ENCODE measurements around the gene PCNX3. TPM values are rescaled to one million over a fixed set of nuclear protein-coding genes. Genes with fewer than 3 reads are reported as not detected.

Gene PCNX3
- total RNA-seq (10 to 100 TPM; 13.9 to 53.8 TPM), polyA plus RNA-seq (10 to 100 TPM; 16.1 to 24.8 TPM)
- long read RNA-seq, donor 1, partial matches to known transcripts, result 6 of 7 reads
- long read RNA-seq, donor 1, other reads (novel, unspliced or antisense), result 0 of 7 reads
- long read RNA-seq, donor 2, result 0 reads
- long read RNA-seq, donor 3, partial matches to known transcripts, result 6 of 6 reads
- long read RNA-seq, donor 3, other reads (novel, unspliced or antisense), result 0 of 6 reads
- long read RNA-seq, donor 4, partial matches to known transcripts, result 7 of 7 reads
- long read RNA-seq, donor 4, other reads (novel, unspliced or antisense), result 0 of 7 reads
- long read RNA-seq, donor 5, partial matches to known transcripts, result 14 of 14 reads
- long read RNA-seq, donor 5, other reads (novel, unspliced or antisense), result 0 of 14 reads

- Histone ChIP-seq H3K4me3 (peak within 1 kb of the TSS; percentile 70), H3K27me3 (ENCODE audit: control insufficient read depth in 3 of 3, insufficient read depth in 3 of 3, low read length in 2 of 3) (no peaks in the 10 kb centered on the region), H3K36me3 (ENCODE audit: control insufficient read depth in 4 of 4, insufficient read depth in 4 of 4, low read length in 4 of 4) (peaks cover 0 to 42% (median 20%) of the 10 kb centered on the region in 4 donors), H3K9me3 (ENCODE audit: control insufficient read depth in 4 of 4, insufficient read depth in 3 of 4, low read length in 3 of 4) (no peaks in the 10 kb centered on the region), H3K27ac (ENCODE audit: low read depth in 1 of 2, low read length in 1 of 2) (peak within 1 kb of the TSS; percentile 94 to 97), H3K9ac (ENCODE audit: insufficient read depth in 1 of 2, low read length in 2 of 2) (peak within 1 kb of the TSS; percentile 63 to 90), H3K4me1 (ENCODE audit: control insufficient read depth in 5 of 5, insufficient read depth in 5 of 5, low read length in 5 of 5) (peaks cover 0 to 33% (median 11%) of the 10 kb centered on the region in 5 donors)
- WGBS, 2 donors, result 0% methylated on average over 53 to 55 of the region's 55 CpGs
- ATAC-seq (ENCODE audit: insufficient read depth, low FRiP score) (peak; percentile 87), DNase-seq (peak; percentile 100)
- TF ChIP-seq, protein P1, sequence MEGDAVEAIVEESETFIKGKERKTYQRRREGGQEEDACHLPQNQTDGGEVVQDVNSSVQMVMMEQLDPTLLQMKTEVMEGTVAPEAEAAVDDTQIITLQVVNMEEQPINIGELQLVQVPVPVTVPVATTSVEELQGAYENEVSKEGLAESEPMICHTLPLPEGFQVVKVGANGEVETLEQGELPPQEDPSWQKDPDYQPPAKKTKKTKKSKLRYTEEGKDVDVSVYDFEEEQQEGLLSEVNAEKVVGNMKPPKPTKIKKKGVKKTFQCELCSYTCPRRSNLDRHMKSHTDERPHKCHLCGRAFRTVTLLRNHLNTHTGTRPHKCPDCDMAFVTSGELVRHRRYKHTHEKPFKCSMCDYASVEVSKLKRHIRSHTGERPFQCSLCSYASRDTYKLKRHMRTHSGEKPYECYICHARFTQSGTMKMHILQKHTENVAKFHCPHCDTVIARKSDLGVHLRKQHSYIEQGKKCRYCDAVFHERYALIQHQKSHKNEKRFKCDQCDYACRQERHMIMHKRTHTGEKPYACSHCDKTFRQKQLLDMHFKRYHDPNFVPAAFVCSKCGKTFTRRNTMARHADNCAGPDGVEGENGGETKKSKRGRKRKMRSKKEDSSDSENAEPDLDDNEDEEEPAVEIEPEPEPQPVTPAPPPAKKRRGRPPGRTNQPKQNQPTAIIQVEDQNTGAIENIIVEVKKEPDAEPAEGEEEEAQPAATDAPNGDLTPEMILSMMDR (IDR thresholded peaks at IDR 0.05; ENCODE audit: control extremely low read depth, extremely low read depth), result peak; percentile 65
Measured at GRCh38 chr11:65615229-65615949, at the start of gene PCNX3. Gene PCNX3, plus strand, starts transcription at chr11:65615776. Its CDS starts 536 bp downstream, at chr11:65616312.

- TF ChIP-seq, protein P1 (IDR thresholded peaks at IDR 0.05; ENCODE audit: control extremely low read depth, extremely low read depth), result no peak
- ATAC-seq (ENCODE audit: insufficient read depth, low FRiP score) (peak; percentile 9), DNase-seq (no peak)
- H3K27ac ChIP-seq (ENCODE audit: low read depth in 1 of 2, low read length in 1 of 2), result peak overlapping the region; percentile 88 to 95
- H3K9ac ChIP-seq (ENCODE audit: insufficient read depth in 1 of 2, low read length in 2 of 2), result peak overlapping the region; percentile 17 to 88
- peaks cover 5 to 39% (median 26%) of the 10 kb centered on the region in 5 donors for H3K4me1 ChIP-seq (ENCODE audit: control insufficient read depth in 5 of 5, insufficient read depth in 5 of 5, low read length in 5 of 5)
- 6 to 7% methylated on average over 28 of the region's 28 CpGs for WGBS, 2 donors
- H3K27me3 ChIP-seq (ENCODE audit: control insufficient read depth in 3 of 3, insufficient read depth in 3 of 3, low read length in 2 of 3), result no peaks in the 10 kb centered on the region
- no peaks in the 10 kb centered on the region for H3K9me3 ChIP-seq (ENCODE audit: control insufficient read depth in 4 of 4, insufficient read depth in 3 of 4, low read length in 3 of 4)
- peaks cover 0 to 7% (median 2%) of the 10 kb centered on the region in 4 donors for H3K36me3 ChIP-seq (ENCODE audit: control insufficient read depth in 4 of 4, insufficient read depth in 4 of 4, low read length in 4 of 4)
- peak overlapping the region; percentile 70 for H3K4me3 ChIP-seq
Measured at GRCh38 chr11:65569164-65569972, 46.2 kb upstream of the PCNX3 start.

DNA sequence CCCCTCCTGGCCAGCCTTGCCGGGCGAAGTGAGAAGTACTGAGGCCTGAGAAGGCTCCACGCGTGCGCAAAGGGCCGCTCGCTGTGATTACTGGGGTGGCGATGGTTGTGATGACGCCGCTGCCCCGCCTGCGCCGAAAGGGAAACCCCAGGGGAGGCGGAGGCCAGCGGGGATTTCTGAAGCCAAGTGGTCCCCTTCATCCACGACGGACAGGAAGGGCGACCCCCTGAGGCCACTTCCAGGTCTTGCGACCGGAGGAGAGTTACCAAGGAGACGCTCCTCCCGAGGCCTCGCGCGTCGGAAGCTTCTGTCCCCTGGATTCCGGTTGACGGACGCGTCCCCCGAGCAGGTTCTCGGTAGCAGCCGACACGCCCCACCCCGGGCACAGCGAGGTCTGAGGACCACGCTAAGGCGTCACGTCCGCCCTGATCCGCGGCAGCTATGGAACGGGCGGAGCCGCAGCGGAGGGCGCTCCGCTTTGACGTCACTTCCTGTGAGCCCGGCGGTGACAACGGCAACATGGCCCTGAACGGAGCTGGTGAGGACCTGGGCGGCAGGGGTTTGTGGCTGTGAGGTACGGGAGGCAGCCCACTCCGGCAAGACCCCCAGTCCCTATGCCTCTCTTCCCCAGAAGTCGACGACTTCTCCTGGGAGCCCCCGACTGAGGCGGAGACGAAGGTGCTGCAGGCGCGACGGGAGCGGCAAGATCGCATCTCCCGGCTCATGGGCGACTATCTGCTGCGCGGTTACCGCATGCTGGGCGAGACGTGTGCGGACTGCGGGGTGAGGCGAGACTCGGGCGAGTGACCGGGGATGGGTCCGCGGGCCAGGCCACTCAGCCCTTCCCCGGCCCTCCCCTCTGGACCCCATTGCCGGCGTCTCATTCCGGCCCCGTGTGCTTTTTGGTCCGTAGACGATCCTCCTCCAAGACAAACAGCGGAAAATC is 45.3 kb upstream of the PCNX3 start, which contains the start of gene ZNRD2:
Gene ZNRD2 (plus strand): TSS at position 505 of the 946 bp plus-strand sequence. CDS start 15 bp downstream, at position 520.
- DNase-seq (peak; percentile 98 to 99 (median 99)), ATAC-seq (ENCODE audit: insufficient read depth, low FRiP score) (peak; percentile 82)
- Histone ChIP-seq H3K9ac (ENCODE audit: insufficient read depth in 1 of 2, low read length in 2 of 2) (peak within 1 kb of the TSS; percentile 34 to 88), H3K4me1 (ENCODE audit: control insufficient read depth in 5 of 5, insufficient read depth in 5 of 5, low read length in 5 of 5) (peaks cover 5 to 46% (median 24%) of the 10 kb centered on the region in 5 donors), H3K27me3 (ENCODE audit: control insufficient read depth in 3 of 3, insufficient read depth in 3 of 3, low read length in 2 of 3) (no peaks in the 10 kb centered on the region), H3K4me3 (peak within 1 kb of the TSS; percentile 70), H3K9me3 (ENCODE audit: control insufficient read depth in 4 of 4, insufficient read depth in 3 of 4, low read length in 3 of 4) (no peaks in the 10 kb centered on the region), H3K36me3 (ENCODE audit: control insufficient read depth in 4 of 4, insufficient read depth in 4 of 4, low read length in 4 of 4) (peaks cover 0 to 9% (median 4%) of the 10 kb centered on the region in 4 donors), H3K27ac (ENCODE audit: low read depth in 1 of 2, low read length in 1 of 2) (peak within 1 kb of the TSS; percentile 88 to 95)
- TF ChIP-seq, protein P1 (IDR thresholded peaks at IDR 0.05; ENCODE audit: control extremely low read depth, extremely low read depth), result no peak
- 0% methylated on average over 89 of the region's 89 CpGs for WGBS, 2 donors

All from lung (tissue), 16 donors.